ENCODE measurements around the gene VTI1A. TPM values are rescaled to one million over a fixed set of nuclear protein-coding genes. Genes with fewer than 3 reads are reported as not detected.

The VTI1A gene
- total and polyA plus RNA-seq, 2 experiments from 2014 or later = 26.8 to 31.0 TPM

DNA sequence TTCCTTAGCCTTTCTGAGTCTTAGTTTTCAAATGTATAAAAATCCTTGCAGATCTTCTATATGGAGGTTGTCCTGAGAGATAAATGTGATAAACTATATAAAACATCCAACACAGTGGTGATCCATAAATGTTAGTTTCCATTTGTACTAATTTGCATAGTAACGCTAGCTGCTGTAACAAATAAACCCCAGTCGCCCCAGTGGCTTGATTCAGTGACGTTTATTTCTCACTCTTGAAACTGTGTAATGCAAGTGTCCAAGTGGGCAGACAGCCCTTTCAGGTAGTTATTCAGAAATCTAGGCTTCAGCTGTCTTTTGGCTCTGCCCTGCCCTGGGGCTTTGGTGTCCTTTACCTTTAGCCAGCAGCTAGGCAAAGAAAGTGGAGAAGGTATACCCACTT is 106.3 kb downstream of the VTI1A start:
- Mint-ChIP-seq H3K4me3 (no peak overlapping the region), H3K27me3 (ENCODE audit: insufficient read depth, low read depth, poor library complexity) (no peaks in the 10 kb centered on the region), H3K27ac (no peak overlapping the region), H3K9me3 (no peaks in the 10 kb centered on the region), H3K36me3 (ENCODE audit: low read depth) (no peaks in the 10 kb centered on the region), H3K4me1 (peaks cover 2% of the 10 kb centered on the region; the same call in 2 of the 3 replicates)
- Histone ChIP-seq H3K4me1 (ENCODE audit: insufficient read depth) (no peaks in the 10 kb centered on the region), H3K4me2 (no peak overlapping the region), H3K36me3 (ENCODE audit: insufficient read depth) (no peaks in the 10 kb centered on the region), H2AFZ (no peak overlapping the region), H3K4me3 (no peak overlapping the region), H3F3A (replicated peaks; ENCODE audit: low read depth) (no peaks in the 10 kb centered on the region), H4K20me1 (replicated peaks; ENCODE audit: insufficient read depth) (no peaks in the 10 kb centered on the region), H3K27me3 (ENCODE audit: insufficient read depth) (no peaks in the 10 kb centered on the region), H3K79me2 (replicated peaks; ENCODE audit: insufficient read depth) (no peaks in the 10 kb centered on the region), H3K27ac (ENCODE audit: low read depth) (no peak overlapping the region), H3K9me2 (ENCODE audit: insufficient read depth) (no peaks in the 10 kb centered on the region)
- no peak for ATAC-seq
- no peak for TF ChIP-seq STAT1 (IDR thresholded peaks at IDR 0.05; ENCODE audit: unreplicated experiment)
- no peak for DNase-seq (ENCODE audit: low spot score)

GRCh38 chr10:112554263-112554662 is 107.2 kb downstream of the VTI1A start:
- Histone ChIP-seq H4K20me1 (replicated peaks; ENCODE audit: insufficient read depth) (no peaks in the 10 kb centered on the region), H3K9me2 (ENCODE audit: insufficient read depth) (no peaks in the 10 kb centered on the region), H3K79me2 (replicated peaks; ENCODE audit: insufficient read depth) (no peaks in the 10 kb centered on the region), H3K4me3 (no peak overlapping the region), H3K4me1 (ENCODE audit: insufficient read depth) (no peaks in the 10 kb centered on the region), H3K36me3 (ENCODE audit: insufficient read depth) (no peaks in the 10 kb centered on the region), H3K27ac (ENCODE audit: low read depth) (no peak overlapping the region), H3F3A (replicated peaks; ENCODE audit: low read depth) (no peaks in the 10 kb centered on the region), H3K27me3 (ENCODE audit: insufficient read depth) (no peaks in the 10 kb centered on the region), H3K4me2 (no peak overlapping the region), H2AFZ (no peak overlapping the region)
- no peaks in the 10 kb centered on the region for H3K36me3 Mint-ChIP-seq (ENCODE audit: low read depth)
- no peak overlapping the region for H3K27ac Mint-ChIP-seq
- no peak for ATAC-seq
- DNase-seq (ENCODE audit: low spot score) = no peak
- H3K4me1 Mint-ChIP-seq = peaks cover 6% of the 10 kb centered on the region; the same call in 2 of the 3 replicates
- TF ChIP-seq, protein P1, sequence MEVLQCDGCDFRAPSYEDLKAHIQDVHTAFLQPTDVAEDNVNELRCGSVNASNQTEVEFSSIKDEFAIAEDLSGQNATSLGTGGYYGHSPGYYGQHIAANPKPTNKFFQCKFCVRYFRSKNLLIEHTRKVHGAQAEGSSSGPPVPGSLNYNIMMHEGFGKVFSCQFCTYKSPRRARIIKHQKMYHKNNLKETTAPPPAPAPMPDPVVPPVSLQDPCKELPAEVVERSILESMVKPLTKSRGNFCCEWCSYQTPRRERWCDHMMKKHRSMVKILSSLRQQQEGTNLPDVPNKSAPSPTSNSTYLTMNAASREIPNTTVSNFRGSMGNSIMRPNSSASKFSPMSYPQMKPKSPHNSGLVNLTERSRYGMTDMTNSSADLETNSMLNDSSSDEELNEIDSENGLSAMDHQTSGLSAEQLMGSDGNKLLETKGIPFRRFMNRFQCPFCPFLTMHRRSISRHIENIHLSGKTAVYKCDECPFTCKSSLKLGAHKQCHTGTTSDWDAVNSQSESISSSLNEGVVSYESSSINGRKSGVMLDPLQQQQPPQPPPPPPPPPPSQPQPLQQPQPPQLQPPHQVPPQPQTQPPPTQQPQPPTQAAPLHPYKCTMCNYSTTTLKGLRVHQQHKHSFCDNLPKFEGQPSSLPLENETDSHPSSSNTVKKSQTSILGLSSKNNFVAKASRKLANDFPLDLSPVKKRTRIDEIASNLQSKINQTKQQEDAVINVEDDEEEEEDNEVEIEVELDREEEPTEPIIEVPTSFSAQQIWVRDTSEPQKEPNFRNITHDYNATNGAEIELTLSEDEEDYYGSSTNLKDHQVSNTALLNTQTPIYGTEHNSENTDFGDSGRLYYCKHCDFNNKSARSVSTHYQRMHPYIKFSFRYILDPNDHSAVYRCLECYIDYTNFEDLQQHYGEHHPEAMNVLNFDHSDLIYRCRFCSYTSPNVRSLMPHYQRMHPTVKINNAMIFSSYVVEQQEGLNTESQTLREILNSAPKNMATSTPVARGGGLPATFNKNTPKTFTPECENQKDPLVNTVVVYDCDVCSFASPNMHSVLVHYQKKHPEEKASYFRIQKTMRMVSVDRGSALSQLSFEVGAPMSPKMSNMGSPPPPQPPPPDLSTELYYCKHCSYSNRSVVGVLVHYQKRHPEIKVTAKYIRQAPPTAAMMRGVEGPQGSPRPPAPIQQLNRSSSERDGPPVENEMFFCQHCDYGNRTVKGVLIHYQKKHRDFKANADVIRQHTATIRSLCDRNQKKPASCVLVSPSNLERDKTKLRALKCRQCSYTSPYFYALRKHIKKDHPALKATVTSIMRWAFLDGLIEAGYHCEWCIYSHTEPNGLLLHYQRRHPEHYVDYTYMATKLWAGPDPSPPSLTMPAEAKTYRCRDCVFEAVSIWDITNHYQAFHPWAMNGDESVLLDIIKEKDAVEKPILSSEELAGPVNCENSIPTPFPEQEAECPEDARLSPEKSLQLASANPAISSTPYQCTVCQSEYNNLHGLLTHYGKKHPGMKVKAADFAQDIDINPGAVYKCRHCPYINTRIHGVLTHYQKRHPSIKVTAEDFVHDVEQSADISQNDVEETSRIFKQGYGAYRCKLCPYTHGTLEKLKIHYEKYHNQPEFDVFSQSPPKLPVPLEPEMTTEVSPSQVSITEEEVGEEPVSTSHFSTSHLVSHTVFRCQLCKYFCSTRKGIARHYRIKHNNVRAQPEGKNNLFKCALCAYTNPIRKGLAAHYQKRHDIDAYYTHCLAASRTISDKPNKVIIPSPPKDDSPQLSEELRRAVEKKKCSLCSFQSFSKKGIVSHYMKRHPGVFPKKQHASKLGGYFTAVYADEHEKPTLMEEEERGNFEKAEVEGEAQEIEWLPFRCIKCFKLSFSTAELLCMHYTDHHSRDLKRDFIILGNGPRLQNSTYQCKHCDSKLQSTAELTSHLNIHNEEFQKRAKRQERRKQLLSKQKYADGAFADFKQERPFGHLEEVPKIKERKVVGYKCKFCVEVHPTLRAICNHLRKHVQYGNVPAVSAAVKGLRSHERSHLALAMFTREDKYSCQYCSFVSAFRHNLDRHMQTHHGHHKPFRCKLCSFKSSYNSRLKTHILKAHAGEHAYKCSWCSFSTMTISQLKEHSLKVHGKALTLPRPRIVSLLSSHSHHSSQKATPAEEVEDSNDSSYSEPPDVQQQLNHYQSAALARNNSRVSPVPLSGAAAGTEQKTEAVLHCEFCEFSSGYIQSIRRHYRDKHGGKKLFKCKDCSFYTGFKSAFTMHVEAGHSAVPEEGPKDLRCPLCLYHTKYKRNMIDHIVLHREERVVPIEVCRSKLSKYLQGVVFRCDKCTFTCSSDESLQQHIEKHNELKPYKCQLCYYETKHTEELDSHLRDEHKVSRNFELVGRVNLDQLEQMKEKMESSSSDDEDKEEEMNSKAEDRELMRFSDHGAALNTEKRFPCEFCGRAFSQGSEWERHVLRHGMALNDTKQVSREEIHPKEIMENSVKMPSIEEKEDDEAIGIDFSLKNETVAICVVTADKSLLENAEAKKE (CRISPR knock-in tag; IDR thresholded peaks at IDR 0.05) = no peak
- H3K9me3 Mint-ChIP-seq = no peaks in the 10 kb centered on the region
- H3K4me3 Mint-ChIP-seq = no peak overlapping the region
- H3K27me3 Mint-ChIP-seq (ENCODE audit: insufficient read depth, low read depth, poor library complexity) = no peaks in the 10 kb centered on the region
